HepG2 (cell line): ENCODE measurements around the gene HBQ1. TPM values are rescaled to one million over a fixed set of nuclear protein-coding genes. Genes with fewer than 3 reads are reported as not detected.

Source experiments
- ATAC-seq: fragments of 200-7000 bp; cut with Tn5 transposase; 3 replicates; pipeline ENCODE4 v1.9.1; 2020; ENCODE audit warnings: mild to moderate bottlenecking, moderate library complexity
- BruUV-seq: library from RNA; stranded (reverse); fragments of 400-500 nt; replicated peaks from 2 replicates; lab custom pipeline; 2021; lab: Mats Ljungman, UMichigan
- CTCF ChIA-PET: fragments of 300-600 bp; formaldehyde crosslinking; extraction: SDS; loops from one replicate; lab custom pipeline; 2021; ENCODE audit warnings: low total read pairs, inconsistent platforms, low intra/inter-chr PET ratio; lab: Yijun Ruan, JAX
- POLR2A ChIA-PET: fragments of 350-600 bp; sonication (Branson Sonifier 250); formaldehyde crosslinking; loops from one replicate; lab custom pipeline; 2020; ENCODE audit warnings: antibody characterized with exemption, inconsistent platforms; lab: Yijun Ruan, JAX
- DNase-seq: peaks from one replicate; pipeline ENCODE4 v3.0.0-alpha.2; 2015; ENCODE audit warnings: low spot score
- FAIRE-seq: peaks from 3 replicates; lab custom pipeline; 2011; peaks lifted over from hg19 to GRCh38; lab: Jason Lieb, UNC
- H2AFZ ChIP-seq: one replicate; pipeline ENCODE4 v1.6.1; 2011; ENCODE audit warnings: low read length, inconsistent platforms
- H3K27ac ChIP-seq: fragments of 300-600 bp; 3 replicates; pipeline ENCODE4 v1.8.0; 2011; ENCODE audit warnings: mixed run types, mild to moderate bottlenecking, mixed read lengths, low read length, inconsistent platforms; ENCODE audit not compliant: insufficient read depth; ENCODE audit errors: extremely low read length
- H3K27me3 ChIP-seq, 2 experiments: fragments of 200-600 bp in 1 of 2; 2 replicates in 1 of 2; 3 replicates in 1 of 2; pipeline versions ENCODE4 v1.6.0 to v1.8.0; 2011; ENCODE audit warnings: low read length in 2 of 2, mild to moderate bottlenecking in 2 of 2, moderate library complexity in 2 of 2, inconsistent platforms in 1 of 2; ENCODE audit not compliant: insufficient read depth in 2 of 2, control insufficient read depth in 1 of 2
- H3K36me3 ChIP-seq, 2 experiments: fragments of 200-600 bp in 1 of 2; replicated peaks in 1 of 2; 2 replicates in 1 of 2; 3 replicates in 1 of 2; pipeline versions ENCODE4 v1.5.1 to v1.8.0; 2011; ENCODE audit warnings: low read length in 2 of 2, inconsistent platforms in 1 of 2; ENCODE audit not compliant: insufficient read depth in 2 of 2, control insufficient read depth in 1 of 2
- H3K4me1 ChIP-seq: 2 replicates; pipeline ENCODE4 v1.5.1; 2012; ENCODE audit warnings: low read length, inconsistent platforms; ENCODE audit not compliant: insufficient read depth
- H3K4me2 ChIP-seq: 2 replicates; pipeline ENCODE4 v1.6.0; 2011; ENCODE audit warnings: low read depth, low read length, inconsistent platforms
- H3K4me3 ChIP-seq, 3 experiments: fragments of 200-600 bp in 1 of 3; sonication (generic), shearing (Covaris generic) in 1 of 3; replicated peaks in 1 of 3; 2 replicates each; pipeline ENCODE4 v1.5.1; 2011 to 2016; ENCODE audit warnings: low read length in 3 of 3, inconsistent platforms in 2 of 3, low read depth in 2 of 3, mild to moderate bottlenecking in 2 of 3, control low read depth in 1 of 3, mixed read lengths in 1 of 3; ENCODE audit not compliant: insufficient read depth in 1 of 3
- H3K79me2 ChIP-seq: one replicate; pipeline ENCODE4 v1.6.1; 2011; ENCODE audit warnings: low read length, inconsistent platforms; ENCODE audit not compliant: insufficient read depth
- H3K9ac ChIP-seq: 2 replicates; pipeline ENCODE4 v1.6.0; 2011; ENCODE audit warnings: mild to moderate bottlenecking, low read depth, low read length, inconsistent platforms; ENCODE audit not compliant: insufficient read depth
- H3K9me3 ChIP-seq: 2 replicates; pipeline ENCODE4 v1.5.1; 2012; ENCODE audit warnings: mild to moderate bottlenecking, low read length
- H4K20me1 ChIP-seq: 2 replicates; pipeline ENCODE4 v1.6.0; 2011; ENCODE audit warnings: inconsistent platforms, mild to moderate bottlenecking, low read length, moderate library complexity; ENCODE audit not compliant: insufficient read depth
- ADNP ChIP-seq: sonication (generic); formaldehyde crosslinking; IDR thresholded peaks from 2 replicates; pipeline ENCODE4 v1.4.0; 2020; ENCODE audit warnings: missing genetic modification reagents
- ARNT2 ChIP-seq: sonication (generic); formaldehyde crosslinking; IDR thresholded peaks from 2 replicates; pipeline ENCODE4 v1.8.0; 2022; ENCODE audit warnings: mild to moderate bottlenecking, low read depth, missing genetic modification reagents, moderate library complexity
- BATF2 ChIP-seq: sonication (generic); formaldehyde crosslinking; IDR thresholded peaks from 2 replicates; pipeline ENCODE4 v1.8.0; 2022; ENCODE audit warnings: mild to moderate bottlenecking, missing genetic modification reagents, moderate library complexity
- E2F5 ChIP-seq: sonication (generic); formaldehyde crosslinking; conservative IDR thresholded peaks from 2 replicates; pipeline ENCODE4 v1.4.0; 2020; ENCODE audit warnings: missing genetic modification reagents
- HDAC2 ChIP-seq: sonication (generic); formaldehyde crosslinking; IDR thresholded peaks from 2 replicates; pipeline ENCODE4 v1.4.0; 2020; ENCODE audit warnings: missing genetic modification reagents
- HOXA3 ChIP-seq: sonication (generic); formaldehyde crosslinking; IDR thresholded peaks from 2 replicates; pipeline ENCODE4 v1.5.0; 2020; ENCODE audit warnings: missing genetic modification reagents
- LCORL ChIP-seq, 2 experiments: fragments of 450-650 bp in 1 of 2; sonication (generic) in 1 of 2; formaldehyde crosslinking in 1 of 2; IDR thresholded peaks; 2 replicates each; pipeline versions ENCODE4 v1.5.0 to v1.6.1; 2017 to 2020; ENCODE audit warnings: antibody characterized with exemption in 1 of 2, missing genetic modification reagents in 1 of 2
- MTA1 ChIP-seq: sonication (generic); formaldehyde crosslinking; IDR thresholded peaks from 2 replicates; pipeline ENCODE4 v1.4.0; 2020; ENCODE audit warnings: missing genetic modification reagents, mild to moderate bottlenecking, borderline replicate concordance
- NONO ChIP-seq, 2 experiments: fragments of 450-650 bp in 1 of 2; sonication (generic) in 1 of 2; formaldehyde crosslinking in 1 of 2; IDR thresholded peaks in 1 of 2; conservative IDR thresholded peaks in 1 of 2; 2 replicates each; pipeline versions ENCODE4 v1.6.1 to v1.8.0; 2017 to 2022; ENCODE audit warnings: mild to moderate bottlenecking in 1 of 2, missing genetic modification reagents in 1 of 2, moderate library complexity in 1 of 2
- SAP130 ChIP-seq: IDR thresholded peaks from 2 replicates; pipeline ENCODE4 v1.6.1; 2016; ENCODE audit warnings: low read depth
- SP4 ChIP-seq: sonication (generic); formaldehyde crosslinking; IDR thresholded peaks from 2 replicates; pipeline ENCODE4 v1.8.1; 2023; ENCODE audit warnings: mild to moderate bottlenecking, missing genetic modification reagents
- SUZ12 ChIP-seq: fragments of 150-350 bp; IDR thresholded peaks from 2 replicates; pipeline ENCODE4 v1.6.1; 2014; ENCODE audit warnings: low read depth, low read length
- TBL1XR1 ChIP-seq: fragments of 150-350 bp; IDR thresholded peaks from 2 replicates; pipeline ENCODE4 v1.6.1; 2014; ENCODE audit warnings: borderline replicate concordance, low read length; ENCODE audit not compliant: partially characterized antibody
- TGIF2 ChIP-seq: IDR thresholded peaks from 2 replicates; pipeline ENCODE4 v1.6.1; 2016; ENCODE audit warnings: control low read depth, missing compliant biosample characterization
- ZFX ChIP-seq: sonication (generic); formaldehyde crosslinking; IDR thresholded peaks from 2 replicates; pipeline ENCODE4 v1.4.0; 2020; ENCODE audit warnings: mild to moderate bottlenecking, low read depth, missing genetic modification reagents, moderate library complexity
- ZNF282 ChIP-seq: fragments of 450-650 bp; IDR thresholded peaks from 2 replicates; pipeline ENCODE4 v1.6.1; 2018; ENCODE audit not compliant: partially characterized antibody
- ZNF350 ChIP-seq: sonication (generic); formaldehyde crosslinking; IDR thresholded peaks from 2 replicates; pipeline ENCODE4 v1.4.0; 2020; ENCODE audit warnings: mild to moderate bottlenecking, low read depth, missing genetic modification reagents, borderline replicate concordance
- ZNF614 ChIP-seq: IDR thresholded peaks from 2 replicates; pipeline ENCODE4 v1.6.1; 2018; ENCODE audit warnings: missing biosample characterization, missing genetic modification reagents, inconsistent platforms, borderline replicate concordance
- ZNF709 ChIP-seq: sonication (generic); formaldehyde crosslinking; IDR thresholded peaks from 2 replicates; pipeline ENCODE4 v1.5.0; 2020; ENCODE audit warnings: mild to moderate bottlenecking, missing genetic modification reagents
- WGBS: methylation state at CpG from one replicate; pipeline ENCODE4 v1.1.6; 2017; ENCODE audit warnings: low lambda C conversion rate; 5-methylcytosine and 5-hydroxymethylcytosine counted together
- in situ Hi-C: cut with HindIII; loops from 2 replicates; pipeline ENCODE4 v1.10.0; 2017; ENCODE audit warnings: low pct_unique_long_range_greater_than_20kb; ENCODE audit not compliant: extremely low pct_ligation_motif_present
- intact Hi-C: fragments of 100-400 bp; cut with micrococcal nuclease; formaldehyde crosslinking; loops from one replicate; pipeline ENCODE4 v1.10.0; 2022; ENCODE audit not compliant: unreplicated experiment
- polyA plus RNA-seq, 8 experiments: library from polyadenylated mRNA; depleted of rRNA in 3 of 8; stranded (reverse) in 7 of 8; unstranded in 1 of 8; fragments of >200 nt; fragmentation: Illumina TruSeq in 4 of 8; extraction: Trizol in 4 of 8; gene quantifications; 2 replicates each; pipeline versions ENCODE4 v1.2.1 to v1.2.3, GENCODE V29; 2011 to 2016; ENCODE audit warnings: low read depth in 4 of 8, missing spikeins in 1 of 8, mixed read lengths in 1 of 8; ENCODE audit not compliant: insufficient read depth in 1 of 8
- total RNA-seq, 5 experiments: library from RNA; depleted of rRNA; stranded (reverse); fragments of >200 nt; fragmentation: Illumina TruSeq; extraction: Trizol; gene quantifications; 2 replicates each; pipeline ENCODE4 v1.2.3, GENCODE V29; 2016; ENCODE audit warnings: low read depth in 1 of 5
- TF ChIP-seq, protein P1 (sequence below): sonication (generic); formaldehyde crosslinking; IDR thresholded peaks from 2 replicates; pipeline ENCODE4 v1.4.0; 2020; ENCODE audit warnings: missing genetic modification reagents
- TF ChIP-seq, protein P2 (sequence below): IDR thresholded peaks from 2 replicates; pipeline ENCODE4 v1.6.1; 2016

The HBQ1 gene
- total and polyA plus RNA-seq, 2 of the 13 experiments (the other 11 are each of a cell fraction or from before 2014, with no cell fraction given), result 4.9 to 7.4 TPM

DNA sequence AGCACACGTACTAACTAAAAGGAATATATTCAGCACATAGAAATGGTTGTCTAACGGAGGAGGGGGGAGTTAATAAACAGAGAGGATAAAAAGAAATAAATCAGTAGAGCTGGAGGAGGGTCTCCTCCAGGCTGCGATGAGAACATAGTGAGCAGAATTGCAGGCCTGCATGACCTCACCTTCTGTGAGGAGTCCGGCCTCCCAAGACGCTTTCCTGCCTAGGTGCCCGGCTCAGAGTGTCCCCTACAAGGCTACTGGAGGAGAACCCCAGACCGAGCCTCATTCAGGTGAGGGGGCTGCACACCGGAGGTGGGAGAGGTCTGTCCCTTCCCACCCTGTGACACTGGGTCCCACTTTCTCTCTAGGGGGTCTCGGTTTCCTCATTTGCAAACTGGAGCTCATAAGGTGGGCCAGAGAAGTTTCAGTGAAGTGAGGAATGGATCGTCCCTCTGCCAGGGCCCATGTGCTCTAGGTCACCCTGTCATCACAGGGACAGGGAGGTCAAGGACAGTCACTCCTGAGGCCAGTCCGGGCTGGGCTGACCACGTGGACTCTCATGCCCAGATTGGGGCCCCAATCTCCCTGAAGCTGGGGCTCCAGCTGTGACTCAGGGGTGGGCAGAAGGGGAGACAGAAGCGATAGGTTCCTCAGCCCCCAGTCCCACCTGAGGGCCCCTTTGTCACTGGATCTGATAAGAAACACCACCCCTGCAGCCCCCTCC lies 17.8 kb upstream of the HBQ1 start:
- FAIRE-seq, result no peak
- H3K9me3 ChIP-seq, result no peaks in the 10 kb centered on the region
- CTCF ChIA-PET, result no interaction called here
- no peak overlapping the region for H3K27ac ChIP-seq
- WGBS, result 54% methylated on average over 9 of the region's 13 CpGs
- BruUV-seq, result no TSS peak
- DNase-seq, result no peak
- H4K20me1 ChIP-seq, result peaks cover 3% of the 10 kb centered on the region; the same call in 1 of the 2 replicates
- in situ Hi-C loops (no loop called here), intact Hi-C loops (no loop called here)
- POLR2A ChIA-PET, result no interaction called here
- no peak overlapping the region; a peak in 1 of 6 replicates for H3K4me3 ChIP-seq
- ATAC-seq, result peak; percentile 47
- H2AFZ ChIP-seq, result no peak overlapping the region
- peak overlapping the region; percentile 21; the same call in 1 of the 2 replicates for H3K4me2 ChIP-seq
- no peaks in the 10 kb centered on the region for H3K79me2 ChIP-seq
- H3K4me1 ChIP-seq, result peaks cover 38% of the 10 kb centered on the region
- no peaks in the 10 kb centered on the region for H3K36me3 ChIP-seq
- peaks cover 18 to 62% of the 10 kb centered on the region in 2 experiments for H3K27me3 ChIP-seq
- no peak overlapping the region for H3K9ac ChIP-seq
- TF ChIP-seq TBL1XR1, result no peak
- no peak for TF ChIP-seq NONO (IDR thresholded peaks at IDR 0.05)
- no peak for TF ChIP-seq NONO (CRISPR knock-in tag; conservative IDR thresholded peaks at IDR 0.05)
- TF ChIP-seq, protein P1, sequence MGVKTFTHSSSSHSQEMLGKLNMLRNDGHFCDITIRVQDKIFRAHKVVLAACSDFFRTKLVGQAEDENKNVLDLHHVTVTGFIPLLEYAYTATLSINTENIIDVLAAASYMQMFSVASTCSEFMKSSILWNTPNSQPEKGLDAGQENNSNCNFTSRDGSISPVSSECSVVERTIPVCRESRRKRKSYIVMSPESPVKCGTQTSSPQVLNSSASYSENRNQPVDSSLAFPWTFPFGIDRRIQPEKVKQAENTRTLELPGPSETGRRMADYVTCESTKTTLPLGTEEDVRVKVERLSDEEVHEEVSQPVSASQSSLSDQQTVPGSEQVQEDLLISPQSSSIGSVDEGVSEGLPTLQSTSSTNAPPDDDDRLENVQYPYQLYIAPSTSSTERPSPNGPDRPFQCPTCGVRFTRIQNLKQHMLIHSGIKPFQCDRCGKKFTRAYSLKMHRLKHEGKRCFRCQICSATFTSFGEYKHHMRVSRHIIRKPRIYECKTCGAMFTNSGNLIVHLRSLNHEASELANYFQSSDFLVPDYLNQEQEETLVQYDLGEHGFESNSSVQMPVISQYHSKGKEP (CRISPR knock-in tag), result no peak
- no peak for TF ChIP-seq ZNF282
- TF ChIP-seq MTA1 (CRISPR knock-in tag), result peak; percentile 70; the same call in 1 of the 2 replicates
- TF ChIP-seq HOXA3 (CRISPR knock-in tag), result 0 out of 2 replicates have a peak, but pooled peaks have one; percentile 49
- TF ChIP-seq SAP130 (CRISPR knock-in tag), result peak; percentile 83
- no peak for TF ChIP-seq E2F5 (CRISPR knock-in tag)
- TF ChIP-seq ZNF614, result no peak
- no peak; the same call in 1 of the 2 replicates for TF ChIP-seq ZNF350 (CRISPR knock-in tag)
- TF ChIP-seq ZFX (CRISPR knock-in tag), result peak; percentile 65; the same call in 1 of the 2 replicates
- 0 out of 2 replicates have a peak, but pooled peaks have one; percentile 25 for TF ChIP-seq HDAC2 (CRISPR knock-in tag)
- no peak for TF ChIP-seq ADNP (CRISPR knock-in tag)
- TF ChIP-seq ZNF709 (CRISPR knock-in tag), result 0 out of 2 replicates have a peak, but pooled peaks have one; percentile 33
- TF ChIP-seq SP4 (CRISPR knock-in tag), result no peak
- TF ChIP-seq TGIF2, result peak; percentile 59; the same call in 1 of the 2 replicates
- TF ChIP-seq ARNT2 (CRISPR knock-in tag), result 0 out of 2 replicates have a peak, but pooled peaks have one; percentile 23
- TF ChIP-seq, protein P2, sequence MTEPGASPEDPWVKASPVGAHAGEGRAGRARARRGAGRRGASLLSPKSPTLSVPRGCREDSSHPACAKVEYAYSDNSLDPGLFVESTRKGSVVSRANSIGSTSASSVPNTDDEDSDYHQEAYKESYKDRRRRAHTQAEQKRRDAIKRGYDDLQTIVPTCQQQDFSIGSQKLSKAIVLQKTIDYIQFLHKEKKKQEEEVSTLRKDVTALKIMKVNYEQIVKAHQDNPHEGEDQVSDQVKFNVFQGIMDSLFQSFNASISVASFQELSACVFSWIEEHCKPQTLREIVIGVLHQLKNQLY (CRISPR knock-in tag), result peak; percentile 56; the same call in 1 of the 2 replicates
- TF ChIP-seq SUZ12, result no peak
- no peak for TF ChIP-seq LCORL (IDR thresholded peaks at IDR 0.05)
- TF ChIP-seq LCORL (CRISPR knock-in tag; IDR thresholded peaks at IDR 0.05), result peak; percentile 62; the same call in 1 of the 2 replicates
- no peak for TF ChIP-seq BATF2 (CRISPR knock-in tag)
